VCaP (cell line): Measurements from ENCODE around the gene AKAP7.

Experiments
- H3K27ac ChIP-seq: fragments of 450-650 bp; 2 replicates; pipeline ENCODE4 v1.5.1; 2017
- CTCF ChIP-seq: fragments of 450-650 bp; conservative IDR thresholded peaks from 2 replicates; pipeline ENCODE4 v1.5.1; 2017; ENCODE audit warnings: mild to moderate bottlenecking, moderate library complexity

The AKAP7 gene

GRCh38 chr6:131206463-131207251 is 71.4 kb downstream of the AKAP7 start:
- no peak for TF ChIP-seq CTCF
- H3K27ac ChIP-seq: no peak overlapping the region

GRCh38 chr6:131208787-131209186 is 73.5 kb downstream of the AKAP7 start:
- no peak for TF ChIP-seq CTCF
- H3K27ac ChIP-seq: no peak overlapping the region

GRCh38 chr6:131210469-131210868 is 75.2 kb downstream of the AKAP7 start:
- no peak overlapping the region for H3K27ac ChIP-seq
- no peak for TF ChIP-seq CTCF

- H3K27ac ChIP-seq: no peak overlapping the region
- TF ChIP-seq CTCF: no peak
Observed at GRCh38 chr6:131212024-131212423, 76.8 kb downstream of the AKAP7 start.

- TF ChIP-seq CTCF: no peak
- no peak overlapping the region for H3K27ac ChIP-seq
Observed at GRCh38 chr6:131212913-131213312, 77.6 kb downstream of the AKAP7 start.

- no peak for TF ChIP-seq CTCF
- H3K27ac ChIP-seq: no peak overlapping the region
Observed at GRCh38 chr6:131213501-131213990, 78.3 kb downstream of the AKAP7 start.

- peak overlapping the region; percentile 28; the same call in 1 of the 2 replicates for H3K27ac ChIP-seq
- TF ChIP-seq CTCF: no peak
Observed at GRCh38 chr6:131215219-131215618, 80.0 kb downstream of the AKAP7 start.
